NCI-H1436 treated with DMSO at 0.1 percent for 48 hours (cell line): Measurements from ENCODE around the gene KLRK1.
"Not testable (repeated sequence)": the region's sequence is repeated elsewhere in the genome, so short reads cannot be mapped to it uniquely, and the experiment has no call there.

Experiments
- DNase-seq: peaks from one replicate; lab custom pipeline; 2025; lab: John Stamatoyannopoulos, UW

Gene KLRK1

DNA sequence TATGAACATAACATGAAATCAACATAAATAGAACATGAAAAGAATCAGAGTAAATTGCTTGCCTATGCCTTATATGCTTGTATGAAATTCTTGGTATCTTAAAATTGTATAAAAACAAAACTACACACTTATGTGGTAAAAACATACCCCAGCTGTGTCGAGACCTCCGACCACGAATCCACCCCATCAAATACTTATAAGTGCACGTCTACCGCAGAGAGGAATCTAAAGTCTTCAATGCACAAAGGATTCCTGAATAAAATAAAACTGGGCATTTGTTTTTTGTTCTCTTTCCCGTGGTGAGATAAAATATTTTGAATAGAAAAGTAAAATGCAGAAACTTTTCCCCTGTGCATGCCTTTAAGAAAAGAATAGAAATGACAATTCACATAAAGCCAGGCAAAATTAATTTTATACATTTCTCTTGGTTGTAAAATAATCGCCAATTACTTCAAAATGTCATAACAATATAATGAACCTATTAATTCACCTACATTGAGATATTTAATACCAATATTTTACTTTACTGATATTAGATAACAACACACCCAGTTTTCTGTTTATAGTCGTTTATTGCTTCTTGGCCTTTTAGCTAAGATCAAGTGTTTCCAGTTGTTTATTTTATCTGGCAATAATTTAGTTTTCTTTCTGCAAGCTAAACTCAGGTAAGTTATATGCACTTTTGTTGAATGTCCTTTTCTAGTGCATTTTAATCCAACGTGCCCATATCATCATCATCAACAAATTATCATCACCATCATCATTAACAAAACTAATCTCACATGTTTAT lies 1.0 kb downstream of the KLRK1 start:
- DNase-seq, result no peak

DNA sequence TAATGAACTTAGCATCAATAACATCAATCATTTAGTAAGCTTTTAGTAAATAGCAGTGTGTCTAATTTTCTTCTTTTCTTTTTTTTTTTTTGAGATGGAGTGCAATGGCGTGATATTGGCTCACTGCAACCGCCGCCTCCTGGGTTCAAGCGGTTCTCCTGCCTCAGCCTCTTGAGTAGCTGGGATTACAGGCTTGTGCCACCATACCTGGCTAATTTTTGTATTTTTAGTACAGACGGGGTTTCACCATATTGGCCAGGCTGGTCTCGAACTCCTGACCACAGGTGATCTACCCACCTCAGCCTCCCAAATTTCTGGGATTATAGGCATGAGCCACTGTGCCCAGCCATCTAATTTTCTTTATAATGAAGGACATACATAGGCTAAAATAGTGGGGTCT lies 2.3 kb downstream of the KLRK1 start:
- DNase-seq, result not testable (repeated sequence)

GRCh38 chr12:10386857-10387256 lies 3.0 kb downstream of the KLRK1 start:
- DNase-seq, result no peak

DNA sequence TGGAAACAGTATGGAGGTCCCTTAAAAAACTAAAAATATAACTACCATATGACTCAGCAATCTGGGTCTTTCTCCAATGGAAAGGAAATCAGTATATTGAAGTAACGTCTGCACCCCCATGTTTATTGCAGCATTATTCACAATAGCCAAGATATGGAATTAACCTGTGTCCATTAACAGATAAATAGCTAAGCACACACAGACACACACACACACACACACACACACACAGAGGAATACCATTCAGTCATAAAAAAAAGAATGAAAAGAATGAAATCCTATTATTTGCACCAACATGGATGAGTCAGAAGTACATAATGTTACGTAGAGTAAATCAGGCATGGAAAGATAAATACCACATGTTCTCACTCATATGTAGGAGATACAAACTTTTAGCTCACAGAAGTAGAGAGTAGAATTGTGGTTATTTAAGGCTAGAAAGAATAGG lies 4.7 kb downstream of the KLRK1 start:
- no peak for DNase-seq

- no peak for DNase-seq
These were observed 5.7 kb downstream of the KLRK1 start for GRCh38 chr12:10384191-10384590.

- no peak for DNase-seq
These were observed 7.8 kb downstream of the KLRK1 start for GRCh38 chr12:10381928-10382628.

DNA sequence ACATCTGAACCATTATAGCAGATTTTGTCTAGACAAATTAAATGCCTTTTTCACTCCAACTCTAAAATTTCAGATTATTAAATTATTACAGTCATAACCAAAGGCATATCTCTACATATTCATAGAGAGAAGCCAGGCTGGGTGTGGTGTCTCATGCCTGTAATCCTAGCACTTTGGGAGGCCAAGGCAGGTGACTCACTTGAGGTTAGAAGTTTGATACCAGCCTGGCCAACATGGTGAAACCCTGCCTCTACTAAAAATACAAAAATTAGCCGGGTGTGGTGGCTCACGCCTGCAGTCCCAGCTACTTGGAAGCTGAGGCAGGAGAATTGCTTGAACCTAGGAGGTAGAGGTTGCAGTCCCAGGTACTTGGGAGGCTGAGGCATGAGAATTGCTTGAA lies 11.1 kb downstream of the KLRK1 start:
- not testable (repeated sequence) for DNase-seq

DNA sequence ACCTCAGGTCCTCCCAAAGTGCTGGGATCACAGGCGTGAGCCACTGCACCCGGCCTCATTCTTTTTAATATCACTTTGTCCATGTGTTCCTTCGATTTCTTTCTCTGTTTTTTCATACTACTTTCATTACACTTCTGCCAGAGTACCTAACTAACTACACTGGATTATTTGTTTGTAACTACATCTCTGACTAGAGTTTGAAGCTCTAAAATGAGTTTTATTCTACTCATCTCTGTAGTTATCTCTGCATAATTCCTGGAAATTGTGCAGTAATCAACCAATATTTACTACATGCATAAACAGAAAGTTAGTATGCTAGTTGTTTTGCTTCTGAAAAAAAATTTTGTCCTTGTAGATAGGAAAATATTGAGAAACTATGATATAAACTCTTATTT lies 15.2 kb downstream of the KLRK1 start:
- no peak for DNase-seq

- no peak for DNase-seq
These were observed 17.3 kb downstream of the KLRK1 start for GRCh38 chr12:10372559-10372958.

- not testable (repeated sequence) for DNase-seq
These were observed 17.8 kb downstream of the KLRK1 start for GRCh38 chr12:10371893-10372535.

DNA sequence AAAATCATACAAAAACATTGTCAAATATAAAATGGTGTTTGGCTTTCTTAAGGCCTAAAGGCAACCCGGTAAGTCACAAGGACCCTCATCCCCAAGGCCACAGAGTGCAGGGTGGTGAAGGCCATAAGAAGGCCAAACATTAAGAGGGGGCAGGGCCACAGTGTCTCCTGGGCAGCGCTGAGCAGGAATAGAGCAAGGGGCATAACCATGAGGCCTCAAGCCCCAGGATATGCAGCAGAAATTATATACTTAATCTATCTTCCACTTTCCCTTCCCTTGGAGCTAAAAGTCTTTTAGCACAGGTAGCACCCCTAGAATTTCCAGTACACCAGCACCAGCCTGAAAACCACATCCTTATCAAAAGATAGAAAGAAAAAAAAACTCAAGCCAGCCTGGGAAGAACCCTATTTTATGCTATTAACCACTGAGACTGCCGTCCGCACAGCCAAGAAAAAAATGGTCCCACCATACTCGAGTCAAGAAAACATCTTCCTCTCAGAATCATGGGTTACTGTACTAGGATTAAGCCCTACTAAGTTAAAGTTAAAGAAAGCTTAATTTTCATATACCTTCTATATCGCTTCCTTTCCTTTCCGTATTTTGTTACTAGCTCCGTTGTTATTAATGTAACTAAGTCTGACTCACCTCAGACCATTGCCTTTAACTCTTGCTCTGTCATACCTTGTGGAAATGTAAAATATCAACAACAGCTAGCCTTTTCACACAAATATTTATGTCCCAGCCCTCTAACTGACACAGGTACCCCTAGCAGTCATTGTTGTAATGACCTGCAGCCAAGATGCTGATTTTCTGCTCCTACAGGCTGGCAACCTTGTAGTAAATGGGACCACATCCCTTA lies 20.1 kb downstream of the KLRK1 start:
- no peak for DNase-seq

DNA sequence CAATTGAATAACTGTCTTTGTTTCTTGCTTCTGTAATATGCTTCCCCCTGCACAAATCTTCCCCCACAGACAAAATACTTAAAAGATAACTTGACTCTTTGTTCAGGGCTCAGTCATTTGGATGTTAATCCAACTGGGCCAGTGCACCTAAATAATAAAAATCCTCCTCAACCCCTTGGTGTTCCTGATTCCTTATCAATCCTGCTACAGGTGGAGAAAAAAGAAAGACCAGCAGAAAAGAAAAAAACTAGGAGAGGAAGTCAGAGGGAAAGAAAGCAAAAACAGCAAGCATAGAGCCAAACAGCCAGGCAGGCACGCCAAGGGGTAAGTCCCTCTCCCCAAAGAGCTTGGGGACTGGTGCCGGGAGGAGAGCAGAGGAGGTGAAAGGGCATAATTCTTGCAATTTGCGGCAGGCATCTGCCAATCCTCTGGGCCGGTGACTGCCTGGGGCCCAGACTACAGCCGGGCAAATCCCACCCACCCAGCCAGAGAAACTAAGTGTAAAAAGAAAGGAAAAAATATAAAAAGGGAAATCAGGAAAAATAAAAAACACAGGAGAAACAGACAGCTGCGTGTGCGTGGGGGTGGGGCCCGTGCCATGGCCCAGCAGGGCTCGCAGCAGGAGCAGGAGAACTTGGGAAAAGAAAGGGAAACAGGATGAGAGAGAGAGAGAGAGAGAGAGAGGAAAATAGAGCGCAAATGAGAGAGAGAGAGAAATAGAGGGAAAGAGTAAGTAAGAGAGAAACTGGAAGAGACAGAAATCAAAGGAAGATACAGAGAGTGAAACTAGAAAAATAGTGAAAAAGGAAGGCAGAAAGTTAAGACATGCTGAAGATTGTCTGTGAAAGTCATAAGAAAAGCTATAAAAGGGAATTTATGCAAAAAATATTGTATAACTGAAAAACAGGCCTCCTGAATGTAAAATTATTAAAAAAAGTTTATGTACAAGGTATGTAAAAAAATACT lies 21.4 kb downstream of the KLRK1 start:
- no peak for DNase-seq

GRCh38 chr12:10367714-10368113 lies 22.1 kb downstream of the KLRK1 start:
- DNase-seq, result not testable (repeated sequence)

DNA sequence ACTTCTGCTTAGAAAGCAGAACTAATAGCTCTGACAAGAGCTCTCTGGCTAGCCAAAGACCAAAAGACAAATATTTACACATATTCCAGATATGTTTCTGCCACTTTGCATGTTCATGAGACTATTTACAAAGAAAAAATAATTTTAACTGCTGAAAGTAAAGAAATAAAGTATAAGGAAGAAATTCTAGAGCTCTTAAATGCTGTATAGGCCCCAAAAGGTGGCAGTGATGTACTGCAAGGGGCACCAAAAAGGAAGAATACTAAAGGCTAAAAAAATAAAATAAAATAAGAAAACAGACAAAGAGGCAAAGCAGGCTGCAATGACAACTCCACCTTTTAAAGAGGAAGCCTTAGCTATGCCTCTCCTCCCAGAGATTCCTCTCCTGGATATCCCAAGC lies 23.0 kb downstream of the KLRK1 start:
- no peak for DNase-seq

GRCh38 chr12:10365696-10366405 lies 24.0 kb downstream of the KLRK1 start:
- no peak for DNase-seq

DNA sequence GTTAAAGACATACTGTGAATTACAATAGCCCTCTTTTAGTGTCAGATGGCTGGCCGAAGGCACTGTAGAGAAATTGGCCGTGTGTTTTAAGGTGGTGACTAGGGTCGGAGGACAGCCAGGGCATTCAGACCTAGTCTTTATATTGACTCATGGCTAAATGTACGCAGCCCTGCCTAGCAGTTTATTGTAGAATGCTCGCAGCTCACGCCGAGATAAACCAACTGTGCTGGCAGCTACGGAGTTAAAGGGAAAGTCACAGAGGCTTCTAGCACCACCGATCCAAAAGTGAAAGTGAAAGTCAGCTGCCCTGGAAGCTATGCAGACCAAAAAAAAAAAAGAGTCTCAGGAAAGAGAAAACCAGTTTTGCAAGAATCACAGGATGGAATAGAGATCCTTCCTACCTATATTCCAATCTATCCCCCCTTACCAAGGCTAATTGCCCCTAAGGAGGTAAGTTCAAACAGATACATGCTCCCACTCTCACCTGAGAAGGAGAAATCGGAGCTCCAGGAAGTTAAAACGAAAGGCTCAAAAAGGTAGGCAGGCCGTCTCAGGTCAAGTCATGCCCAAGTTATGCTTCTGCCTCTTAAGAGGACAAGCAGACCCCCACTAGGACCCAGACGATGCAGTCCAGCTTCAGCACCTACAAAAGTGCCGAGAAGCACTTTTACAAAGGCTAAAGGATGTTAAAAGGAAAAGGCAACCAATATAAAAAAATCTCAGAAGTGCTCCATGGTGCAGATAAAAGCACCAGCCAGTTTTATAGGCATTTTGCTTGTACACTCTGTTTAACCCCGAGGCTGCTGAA lies 24.8 kb downstream of the KLRK1 start:
- no peak for DNase-seq

DNA sequence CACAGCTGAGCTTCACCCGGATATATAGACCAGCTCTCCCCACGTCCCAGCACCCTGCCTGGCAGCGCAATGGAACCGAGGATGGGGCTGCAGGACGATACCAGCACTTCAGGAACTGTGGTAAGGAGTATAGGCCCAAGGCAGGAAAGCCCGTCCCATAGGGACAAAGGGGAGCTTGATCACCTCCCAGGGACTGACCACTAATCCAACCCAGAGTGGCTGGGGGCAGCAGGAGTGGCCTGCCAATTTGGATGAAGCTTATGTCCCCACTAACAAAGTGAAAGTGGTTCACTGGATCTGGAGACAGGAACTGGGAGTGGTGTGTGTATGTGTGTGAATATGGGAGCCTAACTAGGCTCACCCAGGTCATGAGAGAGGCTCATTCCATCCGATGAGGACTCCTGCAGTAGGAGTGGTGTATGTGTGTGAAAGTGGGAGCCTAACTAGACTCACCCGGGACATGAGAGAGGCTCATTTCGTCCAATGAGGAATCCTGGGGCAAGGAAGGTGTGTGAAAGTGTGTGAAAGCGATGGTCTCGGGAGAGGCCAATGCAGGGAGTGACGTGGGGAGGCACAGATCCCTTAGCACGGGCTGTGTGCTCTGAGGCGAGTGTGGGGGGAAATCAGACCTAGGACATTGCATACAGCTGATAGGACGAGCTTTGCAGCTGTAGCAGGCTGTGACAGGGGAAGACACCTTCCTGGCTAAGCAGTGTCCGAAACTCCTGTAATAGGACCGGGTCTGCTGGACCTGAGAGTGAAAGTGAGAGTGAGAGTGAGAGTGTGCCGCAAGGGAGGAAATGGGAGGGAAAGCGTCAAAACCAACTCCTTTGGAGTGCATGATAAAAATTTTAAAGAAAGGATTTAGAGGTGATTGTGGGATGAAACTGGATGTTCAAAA lies 25.7 kb downstream of the KLRK1 start:
- no peak for DNase-seq

DNA sequence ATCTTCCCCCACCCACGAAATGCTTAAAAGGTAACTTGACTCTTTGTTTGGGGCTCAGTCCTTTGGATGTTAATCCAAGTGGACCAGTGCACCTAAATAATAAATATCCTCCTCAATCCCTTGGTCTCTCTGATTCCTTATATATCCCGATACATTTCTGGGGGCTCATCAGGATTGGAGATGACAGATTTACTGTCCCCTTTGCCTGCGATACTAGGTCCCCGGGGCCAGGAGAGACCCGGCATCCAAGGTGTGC lies 26.3 kb downstream of the KLRK1 start:
- DNase-seq, result no peak
